ENCODE measurements around the gene FCAMR.
A peak's percentile ranks its signal among the peaks of the same experiment; 100 is the strongest.

The FCAMR gene

GRCh38 chr1:206911064-206911663 lies 59.1 kb downstream of the FCAMR start:
- TF ChIP-seq CTCF (IDR thresholded peaks at IDR 0.05), result peak; percentile 72
- Histone ChIP-seq H3K4me2 (ENCODE audit: low read length) (no peak overlapping the region), H3K9me3 (ENCODE audit: control insufficient read depth, low read length) (no peaks in the 10 kb centered on the region), H3K9ac (no peak overlapping the region), H3K36me3 (ENCODE audit: control insufficient read depth, insufficient read depth, low read length) (no peaks in the 10 kb centered on the region), H3K4me1 (no peaks in the 10 kb centered on the region), H3K27me3 (ENCODE audit: control insufficient read depth, insufficient read depth, low read length) (no peaks in the 10 kb centered on the region), H3K27ac (no peak overlapping the region), H3K4me3 (ENCODE audit: low read depth, low read length) (no peak overlapping the region), H3K79me2 (no peaks in the 10 kb centered on the region), H2AFZ (no peak overlapping the region)

- H3K4me3 ChIP-seq (ENCODE audit: low read depth, low read length), result peak overlapping the region; percentile 52
- H3K27me3 ChIP-seq (ENCODE audit: control insufficient read depth, insufficient read depth, low read length), result no peaks in the 10 kb centered on the region
- peak overlapping the region; percentile 83 for H2AFZ ChIP-seq
- H3K27ac ChIP-seq, result peak overlapping the region; percentile 36
- no peak for TF ChIP-seq CTCF (IDR thresholded peaks at IDR 0.05)
- no peaks in the 10 kb centered on the region for H3K79me2 ChIP-seq
- H3K9ac ChIP-seq, result no peak overlapping the region
- H3K36me3 ChIP-seq (ENCODE audit: control insufficient read depth, insufficient read depth, low read length), result no peaks in the 10 kb centered on the region
- H3K9me3 ChIP-seq (ENCODE audit: control insufficient read depth, low read length), result no peaks in the 10 kb centered on the region
- no peaks in the 10 kb centered on the region for H3K4me1 ChIP-seq
- H3K4me2 ChIP-seq (ENCODE audit: low read length), result peak overlapping the region; percentile 50
Measured at GRCh38 chr1:206909883-206910318, 60.4 kb downstream of the FCAMR start.

GRCh38 chr1:206909161-206909882 lies 60.9 kb downstream of the FCAMR start:
- peak overlapping the region; percentile 83 for H2AFZ ChIP-seq
- no peaks in the 10 kb centered on the region for H3K79me2 ChIP-seq
- TF ChIP-seq CTCF (IDR thresholded peaks at IDR 0.05), result no peak
- no peaks in the 10 kb centered on the region for H3K4me1 ChIP-seq
- peak overlapping the region; percentile 50 for H3K4me2 ChIP-seq (ENCODE audit: low read length)
- no peaks in the 10 kb centered on the region for H3K9me3 ChIP-seq (ENCODE audit: control insufficient read depth, low read length)
- peak overlapping the region; percentile 52 for H3K4me3 ChIP-seq (ENCODE audit: low read depth, low read length)
- peak overlapping the region; percentile 36 for H3K27ac ChIP-seq
- H3K27me3 ChIP-seq (ENCODE audit: control insufficient read depth, insufficient read depth, low read length), result no peaks in the 10 kb centered on the region
- H3K9ac ChIP-seq, result no peak overlapping the region
- H3K36me3 ChIP-seq (ENCODE audit: control insufficient read depth, insufficient read depth, low read length), result no peaks in the 10 kb centered on the region

- Histone ChIP-seq H3K4me3 (ENCODE audit: low read depth, low read length) (no peak overlapping the region), H3K79me2 (no peaks in the 10 kb centered on the region), H3K4me1 (no peaks in the 10 kb centered on the region), H3K9me3 (ENCODE audit: control insufficient read depth, low read length) (no peaks in the 10 kb centered on the region), H3K4me2 (ENCODE audit: low read length) (no peak overlapping the region), H2AFZ (no peak overlapping the region), H3K9ac (no peak overlapping the region), H3K27ac (no peak overlapping the region), H3K27me3 (ENCODE audit: control insufficient read depth, insufficient read depth, low read length) (no peaks in the 10 kb centered on the region), H3K36me3 (ENCODE audit: control insufficient read depth, insufficient read depth, low read length) (no peaks in the 10 kb centered on the region)
- no peak for TF ChIP-seq CTCF (IDR thresholded peaks at IDR 0.05)
Measured at GRCh38 chr1:206908038-206908437, 62.2 kb downstream of the FCAMR start.
